Uterus (tissue), 2 donors: ENCODE results near the gene MAP2.

Experiments used
- POLR2A ChIP-seq, 2 donors: fragments of 450-650 bp; IDR thresholded peaks; one replicate each; pipeline ENCODE4 v1.6.1; 2016; ENCODE audit warnings: antibody characterized with exemption in 2 of 2, mild to moderate bottlenecking in 1 of 2, moderate library complexity in 1 of 2
- TF ChIP-seq, protein P1 (sequence below), 4 experiments: fragments of 200-600 bp in 2 of 4; fragments of 450-650 bp in 2 of 4; sonication (generic) in 2 of 4; IDR thresholded peaks; one replicate each; pipeline ENCODE4 v1.5.1; 2016 to 2019; ENCODE audit warnings: antibody characterized with exemption in 4 of 4, mild to moderate bottlenecking in 2 of 4, moderate library complexity in 1 of 4

DNA sequence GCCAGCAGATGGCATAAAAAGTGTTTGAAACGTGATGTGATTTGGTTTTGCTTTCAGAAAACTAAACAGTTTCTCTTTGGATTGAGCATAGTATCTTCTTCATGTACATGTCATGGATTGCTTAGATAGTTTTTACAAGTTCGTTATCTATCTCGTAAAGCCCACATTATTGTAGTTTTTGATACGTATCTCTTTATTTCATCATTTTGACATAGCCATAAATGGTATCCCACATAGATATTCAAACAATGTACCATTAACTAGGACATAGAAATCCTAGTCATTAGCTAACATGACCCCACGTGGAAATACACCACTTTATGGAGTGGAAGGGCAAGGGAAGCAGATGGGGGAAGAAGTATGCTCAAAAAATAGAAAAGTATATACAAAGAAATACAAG, 93.6 kb downstream of the MAP2 start:
- TF ChIP-seq, protein P1, sequence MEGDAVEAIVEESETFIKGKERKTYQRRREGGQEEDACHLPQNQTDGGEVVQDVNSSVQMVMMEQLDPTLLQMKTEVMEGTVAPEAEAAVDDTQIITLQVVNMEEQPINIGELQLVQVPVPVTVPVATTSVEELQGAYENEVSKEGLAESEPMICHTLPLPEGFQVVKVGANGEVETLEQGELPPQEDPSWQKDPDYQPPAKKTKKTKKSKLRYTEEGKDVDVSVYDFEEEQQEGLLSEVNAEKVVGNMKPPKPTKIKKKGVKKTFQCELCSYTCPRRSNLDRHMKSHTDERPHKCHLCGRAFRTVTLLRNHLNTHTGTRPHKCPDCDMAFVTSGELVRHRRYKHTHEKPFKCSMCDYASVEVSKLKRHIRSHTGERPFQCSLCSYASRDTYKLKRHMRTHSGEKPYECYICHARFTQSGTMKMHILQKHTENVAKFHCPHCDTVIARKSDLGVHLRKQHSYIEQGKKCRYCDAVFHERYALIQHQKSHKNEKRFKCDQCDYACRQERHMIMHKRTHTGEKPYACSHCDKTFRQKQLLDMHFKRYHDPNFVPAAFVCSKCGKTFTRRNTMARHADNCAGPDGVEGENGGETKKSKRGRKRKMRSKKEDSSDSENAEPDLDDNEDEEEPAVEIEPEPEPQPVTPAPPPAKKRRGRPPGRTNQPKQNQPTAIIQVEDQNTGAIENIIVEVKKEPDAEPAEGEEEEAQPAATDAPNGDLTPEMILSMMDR (IDR thresholded peaks at IDR 0.05): no peak
- TF ChIP-seq POLR2A (IDR thresholded peaks at IDR 0.05): no peak
